Small intestine (tissue), 7 donors: Measurements from ENCODE around the gene SUCLG2. TPM values are rescaled to one million over a fixed set of nuclear protein-coding genes. Genes with fewer than 3 reads are reported as not detected.

Experiments
- DNase-seq, 2 donors: peaks; one replicate each; pipeline versions ENCODE4 v3.0.0 to v3.0.0-alpha.2; 2013
- FAIRE-seq: peaks from 2 replicates; lab custom pipeline; 2012; peaks lifted over from hg19 to GRCh38; lab: Jason Lieb, UNC
- H3K27ac ChIP-seq, 3 donors: one replicate each; pipeline ENCODE4 v1.5.1; 2013; ENCODE audit warnings: low read length in 2 of 3, mild to moderate bottlenecking in 2 of 3, control low read depth in 1 of 3, inconsistent platforms in 1 of 3, low read depth in 1 of 3, moderate library complexity in 1 of 3
- H3K27me3 ChIP-seq, 3 donors: one replicate each; pipeline ENCODE4 v1.6.1; 2013; ENCODE audit warnings: low read length in 3 of 3, inconsistent platforms in 1 of 3; ENCODE audit not compliant: control insufficient read depth in 3 of 3, insufficient read depth in 3 of 3
- H3K36me3 ChIP-seq, 3 donors: one replicate each; pipeline ENCODE4 v1.6.1; 2013; ENCODE audit warnings: low read length in 3 of 3, inconsistent platforms in 1 of 3, low read depth in 1 of 3, mild to moderate bottlenecking in 1 of 3, moderate library complexity in 1 of 3; ENCODE audit not compliant: control insufficient read depth in 3 of 3, insufficient read depth in 2 of 3
- H3K4me1 ChIP-seq, 3 donors: one replicate each; pipeline ENCODE4 v1.6.1; 2013; ENCODE audit warnings: low read length in 2 of 3, inconsistent platforms in 1 of 3, low read depth in 1 of 3, mild to moderate bottlenecking in 1 of 3, moderate library complexity in 1 of 3; ENCODE audit not compliant: control insufficient read depth in 3 of 3, insufficient read depth in 2 of 3
- H3K4me3 ChIP-seq, 3 donors: one replicate each; pipeline ENCODE4 v1.5.1; 2013; ENCODE audit warnings: low read length in 3 of 3, control low read depth in 1 of 3, inconsistent platforms in 1 of 3, low read depth in 1 of 3, mild to moderate bottlenecking in 1 of 3, moderate library complexity in 1 of 3
- H3K9me3 ChIP-seq, 2 donors: one replicate each; pipeline ENCODE4 v1.6.1; 2013; ENCODE audit warnings: low read depth in 1 of 2, low read length in 1 of 2; ENCODE audit not compliant: control insufficient read depth in 2 of 2, insufficient read depth in 1 of 2
- WGBS, 3 donors: extraction: QIAGEN DNeasy Blood & Tissue Kit; methylation state at CpG; one replicate each; pipeline ENCODE4 v1.1.7; 2013; 5-methylcytosine and 5-hydroxymethylcytosine counted together
- polyA plus RNA-seq, 4 donors: library from polyadenylated mRNA; stranded (reverse) in 3 of 4; unstranded in 1 of 4; fragments of 200-250 nt in 3 of 4; fragments of 120-200 nt in 1 of 4; gene quantifications; one replicate each; pipeline versions ENCODE4 v1.2.1 to v1.2.3, GENCODE V29; 2013
- donor health status: healthy with polysubstance abuse.
- donor health status: control.
- donor health status: control.
- donor health status: Bipolar disorder and iron deficiency.
- donor health status: healthy.

The SUCLG2 gene
- polyA plus RNA-seq, 4 donors = 77.7 to 167 (median 125) TPM

- no peaks in the 10 kb centered on the region for H3K27me3 ChIP-seq
- H3K36me3 ChIP-seq = no peaks in the 10 kb centered on the region
- WGBS, 3 donors = 28 to 38% (median 38%) methylated on average over 2 of the region's 2 CpGs
- DNase-seq (no peak), FAIRE-seq (no peak)
- H3K27ac ChIP-seq = no peak overlapping the region
- H3K9me3 ChIP-seq = no peaks in the 10 kb centered on the region
- H3K4me3 ChIP-seq = no peak overlapping the region
- no peaks in the 10 kb centered on the region for H3K4me1 ChIP-seq
Measured at GRCh38 chr3:67335813-67336212, 318.6 kb downstream of the SUCLG2 start.

- FAIRE-seq = no peak
- Histone ChIP-seq H3K36me3 (no peaks in the 10 kb centered on the region), H3K4me1 (no peaks in the 10 kb centered on the region), H3K4me3 (no peak overlapping the region), H3K9me3 (no peaks in the 10 kb centered on the region), H3K27me3 (no peaks in the 10 kb centered on the region), H3K27ac (no peak overlapping the region)
- DNase-seq = no peak
Measured at GRCh38 chr3:67334588-67334987, 319.8 kb downstream of the SUCLG2 start.

GRCh38 chr3:67329358-67329757, 325.1 kb downstream of the SUCLG2 start:
- no peaks in the 10 kb centered on the region for H3K4me1 ChIP-seq
- no peak overlapping the region for H3K27ac ChIP-seq
- DNase-seq = no peak
- H3K27me3 ChIP-seq = no peaks in the 10 kb centered on the region
- no peak for FAIRE-seq
- H3K36me3 ChIP-seq = no peaks in the 10 kb centered on the region
- H3K4me3 ChIP-seq = no peak overlapping the region
- H3K9me3 ChIP-seq = no peaks in the 10 kb centered on the region
- 50 to 73% (median 70%) methylated on average over 2 of the region's 2 CpGs for WGBS, 3 donors

- FAIRE-seq (no peak), DNase-seq (no peak)
- Histone ChIP-seq H3K36me3 (no peaks in the 10 kb centered on the region), H3K9me3 (no peaks in the 10 kb centered on the region), H3K27ac (no peak overlapping the region), H3K4me3 (no peak overlapping the region), H3K4me1 (no peaks in the 10 kb centered on the region), H3K27me3 (no peaks in the 10 kb centered on the region)
- 70 to 77% (median 75%) methylated on average over 2 of the region's 2 CpGs for WGBS, 3 donors
Measured at GRCh38 chr3:67327582-67327981, 326.8 kb downstream of the SUCLG2 start.

- Histone ChIP-seq H3K4me3 (no peak overlapping the region), H3K36me3 (no peaks in the 10 kb centered on the region), H3K27me3 (no peaks in the 10 kb centered on the region), H3K27ac (no peak overlapping the region), H3K9me3 (no peaks in the 10 kb centered on the region), H3K4me1 (no peaks in the 10 kb centered on the region)
- DNase-seq (peak in 1 of 2 donors; percentile 0), FAIRE-seq (no peak)
- WGBS, 3 donors = 79 to 85% (median 83%) methylated on average over 6 of the region's 6 CpGs
Measured at GRCh38 chr3:67325231-67325630, 329.2 kb downstream of the SUCLG2 start.
